Activated CD8-positive, alpha-beta memory T cell treated with anti-CD3 and anti-CD28 coated beads, Interleukin-2, amount 50 U/mL, for 48 hours (primary cell): ENCODE results near the gene KCND3.

Experiments used
- DNase-seq: peaks from one replicate; pipeline ENCODE4 v3.0.0-alpha.2; 2020

Gene KCND3

GRCh38 chr1:111878091-111878490, 111.4 kb downstream of the KCND3 start:
- DNase-seq = no peak

- DNase-seq = no peak
Observed at GRCh38 chr1:111876631-111877030, 112.8 kb downstream of the KCND3 start.

- DNase-seq = no peak
Observed at GRCh38 chr1:111875640-111876039, 113.8 kb downstream of the KCND3 start.

GRCh38 chr1:111873460-111874030, 115.9 kb downstream of the KCND3 start:
- no peak for DNase-seq

GRCh38 chr1:111870181-111870580, 119.3 kb downstream of the KCND3 start:
- no peak for DNase-seq

- no peak for DNase-seq
Observed at GRCh38 chr1:111867868-111868440, 121.5 kb downstream of the KCND3 start.

- DNase-seq = no peak
Observed at GRCh38 chr1:111864862-111865261, 124.6 kb downstream of the KCND3 start.

- no peak for DNase-seq
Observed at GRCh38 chr1:111863401-111863800, 126.1 kb downstream of the KCND3 start.

GRCh38 chr1:111862599-111862998, 126.9 kb downstream of the KCND3 start:
- no peak for DNase-seq

- DNase-seq = no peak
Observed at GRCh38 chr1:111861523-111861922, 127.9 kb downstream of the KCND3 start.

GRCh38 chr1:111857194-111857651, 132.2 kb downstream of the KCND3 start:
- DNase-seq = no peak

GRCh38 chr1:111856411-111857185, 132.9 kb downstream of the KCND3 start:
- DNase-seq = no peak

GRCh38 chr1:111855260-111855659, 134.2 kb downstream of the KCND3 start:
- no peak for DNase-seq

- DNase-seq = no peak
Observed at GRCh38 chr1:111852261-111852721, 137.2 kb downstream of the KCND3 start.

GRCh38 chr1:111851552-111851951, 137.9 kb downstream of the KCND3 start:
- no peak for DNase-seq

GRCh38 chr1:111850109-111850508, 139.4 kb downstream of the KCND3 start:
- DNase-seq = no peak

GRCh38 chr1:111848852-111849545, 140.5 kb downstream of the KCND3 start:
- DNase-seq = no peak

- no peak for DNase-seq
Observed at GRCh38 chr1:111847466-111847865, 142.0 kb downstream of the KCND3 start.

- DNase-seq = no peak
Observed at GRCh38 chr1:111846842-111847241, 142.6 kb downstream of the KCND3 start.

- DNase-seq = no peak
Observed at GRCh38 chr1:111843177-111843576, 146.3 kb downstream of the KCND3 start.

- no peak for DNase-seq
Observed at GRCh38 chr1:111842411-111842810, 147.1 kb downstream of the KCND3 start.

GRCh38 chr1:111841746-111842145, 147.7 kb downstream of the KCND3 start:
- no peak for DNase-seq

GRCh38 chr1:111841189-111841588, 148.3 kb downstream of the KCND3 start:
- no peak for DNase-seq

- no peak for DNase-seq
Observed at GRCh38 chr1:111837393-111837792, 152.1 kb downstream of the KCND3 start.
